Measurements from ENCODE around the gene CCDC9B.

DNA sequence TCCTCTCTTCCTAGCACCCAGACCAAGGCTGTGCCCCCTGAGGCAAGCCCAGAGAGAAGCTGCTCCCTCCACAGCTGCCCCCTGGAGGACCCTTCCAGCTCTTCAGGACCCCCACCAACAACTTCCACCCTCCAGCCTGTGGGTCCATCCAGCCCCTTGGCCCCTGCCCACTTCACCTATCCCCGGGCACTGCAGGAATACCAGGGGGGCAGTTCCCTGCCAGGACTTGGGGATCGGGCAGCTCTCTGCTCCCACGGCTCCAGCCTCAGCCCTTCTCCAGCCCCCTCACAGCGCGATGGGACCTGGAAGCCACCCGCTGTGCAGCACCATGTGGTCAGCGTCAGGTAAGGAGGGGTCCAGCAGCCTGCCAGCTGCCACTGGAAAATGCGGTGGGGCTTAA is 22.9 kb upstream of the CCDC9B start:
- TF ChIP-seq EP300 (IDR thresholded peaks at IDR 0.05): no peak
- TF ChIP-seq, protein P1, sequence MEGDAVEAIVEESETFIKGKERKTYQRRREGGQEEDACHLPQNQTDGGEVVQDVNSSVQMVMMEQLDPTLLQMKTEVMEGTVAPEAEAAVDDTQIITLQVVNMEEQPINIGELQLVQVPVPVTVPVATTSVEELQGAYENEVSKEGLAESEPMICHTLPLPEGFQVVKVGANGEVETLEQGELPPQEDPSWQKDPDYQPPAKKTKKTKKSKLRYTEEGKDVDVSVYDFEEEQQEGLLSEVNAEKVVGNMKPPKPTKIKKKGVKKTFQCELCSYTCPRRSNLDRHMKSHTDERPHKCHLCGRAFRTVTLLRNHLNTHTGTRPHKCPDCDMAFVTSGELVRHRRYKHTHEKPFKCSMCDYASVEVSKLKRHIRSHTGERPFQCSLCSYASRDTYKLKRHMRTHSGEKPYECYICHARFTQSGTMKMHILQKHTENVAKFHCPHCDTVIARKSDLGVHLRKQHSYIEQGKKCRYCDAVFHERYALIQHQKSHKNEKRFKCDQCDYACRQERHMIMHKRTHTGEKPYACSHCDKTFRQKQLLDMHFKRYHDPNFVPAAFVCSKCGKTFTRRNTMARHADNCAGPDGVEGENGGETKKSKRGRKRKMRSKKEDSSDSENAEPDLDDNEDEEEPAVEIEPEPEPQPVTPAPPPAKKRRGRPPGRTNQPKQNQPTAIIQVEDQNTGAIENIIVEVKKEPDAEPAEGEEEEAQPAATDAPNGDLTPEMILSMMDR (IDR thresholded peaks at IDR 0.05): no peak

Measured in upper lobe of left lung (tissue), 4 donors.